Fibroblast of lung (primary cell): ENCODE results near the gene LSM12.

Experiments used
- CTCF ChIP-seq, 2 donors: IDR thresholded peaks in 1 of 2; conservative IDR thresholded peaks in 1 of 2; 1 replicate in 1 of 2; 2 replicates in 1 of 2; pipeline ENCODE4 v1.5.1; 2011 to 2012; ENCODE audit warnings: low read length in 2 of 2, control low read depth in 1 of 2, inconsistent platforms in 1 of 2, low read depth in 1 of 2, mild to moderate bottlenecking in 1 of 2
- EZH2 ChIP-seq: IDR thresholded peaks from 2 replicates; pipeline ENCODE4 v1.5.1; 2012; ENCODE audit warnings: low read length, control low read depth, mild to moderate bottlenecking; ENCODE audit errors: missing control alignments

DNA sequence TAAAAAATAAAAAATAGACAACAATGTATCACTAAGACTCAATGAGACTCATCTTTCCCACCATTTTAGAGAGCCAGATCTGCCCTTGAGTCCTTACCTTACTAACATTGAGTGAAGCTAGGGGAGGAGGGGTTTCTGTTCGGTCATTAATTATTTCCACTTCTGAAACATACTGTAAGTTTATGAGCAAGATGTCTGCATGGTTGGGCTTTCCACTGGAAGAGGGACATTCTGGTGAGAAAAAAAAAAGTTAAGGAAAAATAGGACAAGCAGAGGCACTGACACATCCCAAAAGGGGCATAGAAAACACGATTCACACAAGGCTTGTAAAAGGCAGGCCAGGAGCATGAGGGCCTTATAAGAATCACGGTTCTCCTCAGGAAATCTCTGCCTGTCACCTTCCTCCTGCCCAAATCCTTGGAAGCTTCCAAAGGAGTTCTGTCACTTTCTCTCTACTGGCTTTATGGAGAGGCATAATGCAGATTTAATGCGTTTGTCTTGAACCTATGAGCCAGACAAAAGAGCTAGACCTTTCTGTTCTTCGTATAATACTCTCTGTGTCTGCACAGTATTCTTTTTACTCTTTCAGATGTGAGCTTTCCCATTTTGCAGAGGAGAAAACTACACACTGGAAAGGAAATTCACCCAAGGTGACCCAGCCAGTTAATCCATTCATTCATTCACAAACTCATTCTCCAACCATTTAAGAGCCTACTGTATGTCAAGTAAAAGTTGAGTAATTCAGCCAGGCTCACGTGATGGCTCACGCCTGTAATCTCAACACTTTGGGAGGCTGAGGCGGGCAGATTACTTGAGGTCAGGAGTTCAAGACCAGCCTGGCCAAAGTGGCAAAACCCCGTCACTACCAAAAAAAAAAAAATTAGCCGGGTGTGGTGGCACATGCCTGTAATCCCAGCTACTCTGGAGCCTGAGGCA, 2.5 kb downstream of the LSM12 start:
- no peak for TF ChIP-seq CTCF (conservative IDR thresholded peaks at IDR 0.05 in 1 of 2, IDR thresholded peaks at IDR 0.05 in 1 of 2; ENCODE audit: low read depth in 1 of 2, low read length in 2 of 2)
- TF ChIP-seq EZH2: no peak
